ENCODE measurements around the gene NPIPB8. TPM values are rescaled to one million over a fixed set of nuclear protein-coding genes. Genes with fewer than 3 reads are reported as not detected.
"Not testable (repeated sequence)": the region's sequence is repeated elsewhere in the genome, so short reads cannot be mapped to it uniquely, and the experiment has no call there.

Gene NPIPB8
- polyA plus RNA-seq, 1 donor from 2014 or later, result not detected

DNA sequence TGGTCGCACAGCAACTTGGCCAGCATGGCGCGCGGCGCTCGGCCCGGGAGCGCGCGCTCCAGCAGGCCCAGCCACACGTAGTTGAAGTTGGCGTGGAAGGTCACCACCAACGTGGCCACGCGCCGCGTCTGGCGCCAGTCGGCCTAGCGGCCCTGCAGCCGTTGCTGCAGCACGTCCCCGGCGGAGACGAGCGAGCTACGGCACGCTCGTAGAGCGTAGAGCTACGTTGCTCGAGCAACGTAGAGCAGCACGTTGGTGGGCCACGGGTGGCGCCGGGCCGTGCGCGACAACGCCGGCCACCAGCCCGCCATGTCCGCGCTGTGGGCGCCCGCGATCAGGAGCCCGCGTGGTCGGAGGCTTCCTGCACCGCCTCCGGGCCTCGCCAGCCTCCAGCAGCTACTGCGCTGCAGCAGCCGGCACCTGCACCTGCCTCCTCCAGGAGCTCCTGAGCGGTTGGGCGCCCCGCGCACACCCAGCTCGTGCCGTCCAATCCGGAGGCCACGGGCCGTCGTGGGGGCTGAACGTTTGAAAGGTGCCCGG is 14.6 kb upstream of the NPIPB8 start:
- Histone ChIP-seq H3K79me2 (replicated peaks; ENCODE audit: insufficient read depth, low read length) (no peaks in the 10 kb centered on the region), H3K36me3 (ENCODE audit: insufficient read depth, low read length) (no peaks in the 10 kb centered on the region), H3K9me2 (ENCODE audit: insufficient read depth, low read length) (no peaks in the 10 kb centered on the region), H3F3A (ENCODE audit: insufficient read depth, low read length, poor library complexity, severe bottlenecking) (no peaks in the 10 kb centered on the region), H3K4me2 (ENCODE audit: low read length) (no peak overlapping the region), H4K20me1 (ENCODE audit: insufficient read depth) (no peaks in the 10 kb centered on the region), H3K27me3 (ENCODE audit: insufficient read depth, low read depth, low read length) (no peaks in the 10 kb centered on the region), H3K9ac (ENCODE audit: low read length) (no peak overlapping the region), H2AFZ (ENCODE audit: low read depth, low read length) (no peak overlapping the region), H3K27ac (ENCODE audit: low read length) (no peak overlapping the region), H3K9me3 (ENCODE audit: low read length) (no peaks in the 10 kb centered on the region), H3K4me3 (ENCODE audit: low read length) (no peak overlapping the region)
- TF ChIP-seq MXI1 (conservative IDR thresholded peaks at IDR 0.05; ENCODE audit: poor library complexity, severe bottlenecking) (no peak), POLR2AphosphoS5 (IDR thresholded peaks at IDR 0.05) (no peak), EZH2 (IDR thresholded peaks at IDR 0.05; ENCODE audit: borderline replicate concordance, insufficient read depth, low read length, poor library complexity, severe bottlenecking) (no peak), RAD21 (conservative IDR thresholded peaks at IDR 0.05) (no peak)
- TF ChIP-seq, protein P1, sequence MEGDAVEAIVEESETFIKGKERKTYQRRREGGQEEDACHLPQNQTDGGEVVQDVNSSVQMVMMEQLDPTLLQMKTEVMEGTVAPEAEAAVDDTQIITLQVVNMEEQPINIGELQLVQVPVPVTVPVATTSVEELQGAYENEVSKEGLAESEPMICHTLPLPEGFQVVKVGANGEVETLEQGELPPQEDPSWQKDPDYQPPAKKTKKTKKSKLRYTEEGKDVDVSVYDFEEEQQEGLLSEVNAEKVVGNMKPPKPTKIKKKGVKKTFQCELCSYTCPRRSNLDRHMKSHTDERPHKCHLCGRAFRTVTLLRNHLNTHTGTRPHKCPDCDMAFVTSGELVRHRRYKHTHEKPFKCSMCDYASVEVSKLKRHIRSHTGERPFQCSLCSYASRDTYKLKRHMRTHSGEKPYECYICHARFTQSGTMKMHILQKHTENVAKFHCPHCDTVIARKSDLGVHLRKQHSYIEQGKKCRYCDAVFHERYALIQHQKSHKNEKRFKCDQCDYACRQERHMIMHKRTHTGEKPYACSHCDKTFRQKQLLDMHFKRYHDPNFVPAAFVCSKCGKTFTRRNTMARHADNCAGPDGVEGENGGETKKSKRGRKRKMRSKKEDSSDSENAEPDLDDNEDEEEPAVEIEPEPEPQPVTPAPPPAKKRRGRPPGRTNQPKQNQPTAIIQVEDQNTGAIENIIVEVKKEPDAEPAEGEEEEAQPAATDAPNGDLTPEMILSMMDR (IDR thresholded peaks at IDR 0.05; ENCODE audit: poor library complexity, severe bottlenecking), result no peak
- TF ChIP-seq, protein P2, sequence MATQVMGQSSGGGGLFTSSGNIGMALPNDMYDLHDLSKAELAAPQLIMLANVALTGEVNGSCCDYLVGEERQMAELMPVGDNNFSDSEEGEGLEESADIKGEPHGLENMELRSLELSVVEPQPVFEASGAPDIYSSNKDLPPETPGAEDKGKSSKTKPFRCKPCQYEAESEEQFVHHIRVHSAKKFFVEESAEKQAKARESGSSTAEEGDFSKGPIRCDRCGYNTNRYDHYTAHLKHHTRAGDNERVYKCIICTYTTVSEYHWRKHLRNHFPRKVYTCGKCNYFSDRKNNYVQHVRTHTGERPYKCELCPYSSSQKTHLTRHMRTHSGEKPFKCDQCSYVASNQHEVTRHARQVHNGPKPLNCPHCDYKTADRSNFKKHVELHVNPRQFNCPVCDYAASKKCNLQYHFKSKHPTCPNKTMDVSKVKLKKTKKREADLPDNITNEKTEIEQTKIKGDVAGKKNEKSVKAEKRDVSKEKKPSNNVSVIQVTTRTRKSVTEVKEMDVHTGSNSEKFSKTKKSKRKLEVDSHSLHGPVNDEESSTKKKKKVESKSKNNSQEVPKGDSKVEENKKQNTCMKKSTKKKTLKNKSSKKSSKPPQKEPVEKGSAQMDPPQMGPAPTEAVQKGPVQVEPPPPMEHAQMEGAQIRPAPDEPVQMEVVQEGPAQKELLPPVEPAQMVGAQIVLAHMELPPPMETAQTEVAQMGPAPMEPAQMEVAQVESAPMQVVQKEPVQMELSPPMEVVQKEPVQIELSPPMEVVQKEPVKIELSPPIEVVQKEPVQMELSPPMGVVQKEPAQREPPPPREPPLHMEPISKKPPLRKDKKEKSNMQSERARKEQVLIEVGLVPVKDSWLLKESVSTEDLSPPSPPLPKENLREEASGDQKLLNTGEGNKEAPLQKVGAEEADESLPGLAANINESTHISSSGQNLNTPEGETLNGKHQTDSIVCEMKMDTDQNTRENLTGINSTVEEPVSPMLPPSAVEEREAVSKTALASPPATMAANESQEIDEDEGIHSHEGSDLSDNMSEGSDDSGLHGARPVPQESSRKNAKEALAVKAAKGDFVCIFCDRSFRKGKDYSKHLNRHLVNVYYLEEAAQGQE (IDR thresholded peaks at IDR 0.05; ENCODE audit: borderline replicate concordance), result no peak

DNA sequence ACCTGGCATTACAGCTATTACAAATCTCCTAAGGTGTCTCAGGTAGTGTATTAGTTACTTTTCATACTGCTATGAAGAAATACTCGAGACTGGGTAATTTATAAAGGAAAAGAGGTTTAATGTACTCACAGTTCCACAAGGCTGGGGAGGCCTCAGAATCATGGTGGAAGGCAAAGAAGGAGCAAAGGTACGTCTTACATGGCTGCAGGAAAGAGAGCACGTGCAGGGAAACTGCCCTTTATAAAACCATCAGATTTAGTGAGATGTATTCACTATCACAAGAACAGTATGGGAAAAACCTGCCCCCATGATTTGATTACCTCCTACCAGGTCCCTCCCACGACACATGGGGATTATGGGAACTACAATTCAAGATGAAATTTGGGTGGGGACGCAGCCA is 7.0 kb upstream of the NPIPB8 start:
- H3K27me3 ChIP-seq (ENCODE audit: insufficient read depth, low read depth, low read length); H3K36me3 ChIP-seq (ENCODE audit: insufficient read depth, low read length); H4K20me1 ChIP-seq (ENCODE audit: insufficient read depth); H3K79me2 ChIP-seq (replicated peaks; ENCODE audit: insufficient read depth, low read length); H3K4me2 ChIP-seq (ENCODE audit: low read length); H3F3A ChIP-seq (ENCODE audit: insufficient read depth, low read length, poor library complexity, severe bottlenecking); H3K27ac ChIP-seq (ENCODE audit: low read length); H3K4me3 ChIP-seq (ENCODE audit: low read length); H3K9me3 ChIP-seq (ENCODE audit: low read length); H3K9me2 ChIP-seq (ENCODE audit: insufficient read depth, low read length); H3K9ac ChIP-seq (ENCODE audit: low read length); H2AFZ ChIP-seq (ENCODE audit: low read depth, low read length): not testable (repeated sequence)

DNA sequence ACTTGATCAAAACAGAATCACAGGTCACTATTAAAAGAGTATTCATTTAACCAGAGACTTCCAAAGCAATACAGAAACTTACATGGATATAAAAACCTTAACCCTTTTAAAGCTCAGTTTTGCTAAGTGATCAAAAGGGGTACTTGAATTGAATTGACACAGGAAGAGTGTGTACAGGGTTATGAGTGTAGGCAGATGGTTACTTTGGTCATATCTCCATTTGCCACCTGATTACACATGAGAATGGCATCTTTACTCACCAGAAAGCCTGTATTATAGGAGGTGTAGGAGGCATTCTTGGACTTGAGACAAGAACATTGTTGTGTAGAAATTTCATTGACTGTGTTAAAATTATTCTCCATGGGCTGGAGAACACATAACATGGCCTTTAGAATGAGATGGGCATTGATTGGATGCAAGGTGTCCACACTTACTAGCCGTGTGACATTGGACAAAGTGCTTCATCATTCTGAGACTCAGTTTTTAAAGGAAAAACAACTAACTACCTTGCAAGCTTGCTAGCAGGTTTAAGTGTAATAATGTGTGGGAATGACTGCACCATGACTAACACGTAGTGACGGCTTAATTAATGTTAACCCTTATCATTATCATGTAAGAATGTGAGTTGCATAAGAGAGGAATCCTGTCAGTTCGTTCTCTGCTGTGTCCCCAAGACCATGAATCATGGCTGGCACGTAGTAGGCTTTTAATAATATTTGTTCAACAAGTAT is 1.6 kb upstream of the NPIPB8 start:
- not testable (repeated sequence) for H3K9ac ChIP-seq (ENCODE audit: low read length); H4K20me1 ChIP-seq (ENCODE audit: insufficient read depth); H3K4me2 ChIP-seq (ENCODE audit: low read length)

DNA sequence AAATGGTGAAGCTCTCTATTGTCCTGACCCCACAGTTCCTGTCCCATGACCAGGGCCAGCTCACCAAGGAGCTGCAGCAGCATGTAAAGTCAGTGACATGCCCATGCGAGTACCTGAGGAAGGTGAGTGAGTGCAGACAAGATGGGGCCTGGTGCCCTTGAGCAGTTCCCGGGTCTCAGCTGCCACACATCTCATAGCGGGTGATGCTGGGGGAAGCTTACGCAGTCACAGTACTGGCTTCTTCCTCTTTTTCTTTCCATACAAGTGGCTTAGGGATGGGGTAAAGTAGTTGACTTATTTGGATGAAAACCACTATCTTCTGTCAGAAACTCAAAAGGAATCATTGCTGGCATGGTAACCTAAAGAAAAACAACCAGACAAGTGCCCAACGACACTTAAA is 494 bp downstream of the NPIPB8 start:
- H3K4me2 ChIP-seq (ENCODE audit: low read length); H3K9ac ChIP-seq (ENCODE audit: low read length); H3K36me3 ChIP-seq (ENCODE audit: insufficient read depth, low read length); H3F3A ChIP-seq (ENCODE audit: insufficient read depth, low read length, poor library complexity, severe bottlenecking); H3K79me2 ChIP-seq (replicated peaks; ENCODE audit: insufficient read depth, low read length); H2AFZ ChIP-seq (ENCODE audit: low read depth, low read length); H3K27me3 ChIP-seq (ENCODE audit: insufficient read depth, low read depth, low read length); H3K27ac ChIP-seq (ENCODE audit: low read length); H4K20me1 ChIP-seq (ENCODE audit: insufficient read depth); H3K9me2 ChIP-seq (ENCODE audit: insufficient read depth, low read length); H3K4me3 ChIP-seq (ENCODE audit: low read length); H3K9me3 ChIP-seq (ENCODE audit: low read length): not testable (repeated sequence)

More for the DNA sequence above, 1.6 kb upstream of the NPIPB8 start:
- not testable (repeated sequence) for H3K36me3 ChIP-seq (ENCODE audit: insufficient read depth, low read length); H2AFZ ChIP-seq (ENCODE audit: low read depth, low read length); H3K4me3 ChIP-seq (ENCODE audit: low read length); H3K27me3 ChIP-seq (ENCODE audit: insufficient read depth, low read depth, low read length); H3K27ac ChIP-seq (ENCODE audit: low read length); H3K79me2 ChIP-seq (replicated peaks; ENCODE audit: insufficient read depth, low read length); H3F3A ChIP-seq (ENCODE audit: insufficient read depth, low read length, poor library complexity, severe bottlenecking); H3K9me3 ChIP-seq (ENCODE audit: low read length); H3K9me2 ChIP-seq (ENCODE audit: insufficient read depth, low read length)

DNA sequence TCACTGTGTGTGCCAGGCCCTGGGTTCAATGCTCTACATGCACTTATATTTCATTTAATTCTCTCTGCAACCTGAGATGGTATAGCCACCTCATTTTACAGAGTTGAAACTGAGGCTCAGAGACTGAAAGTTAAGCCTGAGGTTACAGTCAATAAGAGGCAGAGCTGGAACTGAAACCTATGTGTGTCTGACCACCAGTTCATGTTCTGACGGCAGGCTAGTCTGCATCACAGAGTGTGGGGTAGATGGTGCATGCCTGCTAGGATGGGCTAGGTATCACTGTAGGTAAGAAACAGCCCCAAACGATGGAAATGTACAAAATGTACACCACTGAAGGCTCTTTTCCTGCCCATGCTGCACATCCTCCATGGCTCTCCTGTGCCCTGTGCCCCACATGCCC is 2.1 kb downstream of the NPIPB8 start:
- H3K9me2 ChIP-seq (ENCODE audit: insufficient read depth, low read length); H3K4me2 ChIP-seq (ENCODE audit: low read length); H3F3A ChIP-seq (ENCODE audit: insufficient read depth, low read length, poor library complexity, severe bottlenecking); H3K9ac ChIP-seq (ENCODE audit: low read length); H3K27ac ChIP-seq (ENCODE audit: low read length); H3K27me3 ChIP-seq (ENCODE audit: insufficient read depth, low read depth, low read length); H2AFZ ChIP-seq (ENCODE audit: low read depth, low read length); H3K36me3 ChIP-seq (ENCODE audit: insufficient read depth, low read length); H3K79me2 ChIP-seq (replicated peaks; ENCODE audit: insufficient read depth, low read length); H4K20me1 ChIP-seq (ENCODE audit: insufficient read depth); H3K9me3 ChIP-seq (ENCODE audit: low read length); H3K4me3 ChIP-seq (ENCODE audit: low read length): not testable (repeated sequence)
